Natural killer cell (primary cell): ENCODE data around the gene KSR1. TPM values are rescaled to one million over a fixed set of nuclear protein-coding genes. Genes with fewer than 3 reads are reported as not detected.
"Not testable (repeated sequence)": the region's sequence is repeated elsewhere in the genome, so short reads cannot be mapped to it uniquely, and the experiment has no call there.

Experiments used
- ATAC-seq, 3 donors: fragments of 150-1000 bp in 2 of 3; fragments of 200-7000 bp in 1 of 3; cut with Tn5 transposase; 1 replicate in 1 of 3; 2 replicates in 2 of 3; pipeline ENCODE4 v1.10.0; 2021; ENCODE audit warnings: mild to moderate bottlenecking in 2 of 3, moderate library complexity in 2 of 3
- DNase-seq, 2 donors: peaks; one replicate each; pipeline versions ENCODE4 v3.0.0 to v3.0.0-alpha.2; 2013 to 2021; ENCODE audit warnings: mixed read lengths in 1 of 2
- H3K27ac ChIP-seq: one replicate; pipeline ENCODE4 v1.5.1; 2013; ENCODE audit warnings: mild to moderate bottlenecking, low read length
- H3K27me3 ChIP-seq: one replicate; pipeline ENCODE4 v1.6.1; 2013; ENCODE audit warnings: low read length; ENCODE audit not compliant: control insufficient read depth, insufficient read depth
- H3K36me3 ChIP-seq: one replicate; pipeline ENCODE4 v1.6.1; 2013; ENCODE audit warnings: low read length; ENCODE audit not compliant: control insufficient read depth, insufficient read depth
- H3K4me1 ChIP-seq: one replicate; pipeline ENCODE4 v1.6.1; 2013; ENCODE audit warnings: low read length; ENCODE audit not compliant: control insufficient read depth, insufficient read depth
- H3K4me3 ChIP-seq: one replicate; pipeline ENCODE4 v1.5.1; 2013; ENCODE audit warnings: low read length
- H3K9me3 ChIP-seq: one replicate; pipeline ENCODE4 v1.6.1; 2013; ENCODE audit warnings: low read length; ENCODE audit not compliant: control insufficient read depth, insufficient read depth
- H3K27ac Mint-ChIP-seq, 2 donors: one replicate each; pipeline ENCODE4 v1.8.0; 2022; ENCODE audit warnings: mild to moderate bottlenecking in 2 of 2, mixed read lengths in 2 of 2, moderate library complexity in 1 of 2
- H3K27me3 Mint-ChIP-seq, 2 donors: one replicate each; pipeline ENCODE4 v1.8.0; 2022; ENCODE audit warnings: low read depth in 2 of 2, mixed read lengths in 2 of 2
- H3K36me3 Mint-ChIP-seq: one replicate; pipeline ENCODE4 v1.8.0; 2022; ENCODE audit warnings: mixed read lengths
- H3K4me1 Mint-ChIP-seq, 2 donors: one replicate each; pipeline ENCODE4 v1.8.0; 2022; ENCODE audit warnings: mixed read lengths in 2 of 2
- H3K4me3 Mint-ChIP-seq: one replicate; pipeline ENCODE4 v1.8.0; 2022; ENCODE audit warnings: mild to moderate bottlenecking, moderate library complexity, mixed read lengths
- H3K9me3 Mint-ChIP-seq, 2 donors: one replicate each; pipeline ENCODE4 v1.8.0; 2022; ENCODE audit warnings: mixed read lengths in 2 of 2
- CTCF ChIP-seq: fragments of 200-600 bp; IDR thresholded peaks from one replicate; pipeline ENCODE4 v1.8.0; 2022; ENCODE audit warnings: antibody characterized with exemption
- WGBS: methylation state at CpG from one replicate; pipeline ENCODE4 v1.1.7; 2013; ENCODE audit warnings: missing lambda C conversion rate; ENCODE audit not compliant: insufficient coverage; 5-methylcytosine and 5-hydroxymethylcytosine counted together
- intact Hi-C: fragments of 100-400 bp; cut with micrococcal nuclease; formaldehyde crosslinking; loops from one replicate; pipeline ENCODE4 v1.14.2; 2022
- total RNA-seq, 4 donors: library from RNA; stranded (reverse); fragments of 120-200 nt in 1 of 4; gene quantifications; one replicate each; pipeline versions ENCODE4 v1.2.3 to v1.2.4, GENCODE V29; 2013 to 2022

The KSR1 gene
- total RNA-seq, 3 donors from 2014 or later (not counting 1 experiment from before 2014, with no cell fraction given) = 46.4 to 63.1 (median 59.2) TPM

DNA sequence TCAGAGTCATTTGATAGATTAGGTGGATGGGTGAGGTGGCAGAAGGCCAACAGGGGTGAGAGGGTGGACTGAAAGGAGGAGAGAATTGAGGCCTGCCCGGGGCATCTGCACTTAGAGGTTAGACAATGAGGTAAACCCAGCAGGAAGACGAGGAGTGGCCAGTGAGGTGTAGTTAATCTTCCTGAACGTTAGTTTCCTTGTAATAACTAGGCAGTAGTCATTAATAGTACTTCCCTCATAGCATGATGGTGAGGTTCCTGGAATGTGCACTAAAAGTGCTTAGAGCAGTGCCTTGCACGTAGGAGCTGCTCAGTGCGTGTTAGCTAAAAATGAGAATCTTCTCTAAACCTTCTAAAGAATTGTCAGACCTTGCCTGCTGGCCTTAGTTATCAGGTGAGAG, 13.5 kb upstream of the KSR1 start:
- Mint-ChIP-seq H3K36me3 (no peaks in the 10 kb centered on the region), H3K27ac (no peak overlapping the region), H3K27me3 (no peaks in the 10 kb centered on the region), H3K4me1 (no peaks in the 10 kb centered on the region), H3K4me3 (no peak overlapping the region), H3K9me3 (no peaks in the 10 kb centered on the region)
- H3K4me1 ChIP-seq = no peaks in the 10 kb centered on the region
- no peaks in the 10 kb centered on the region for H3K36me3 ChIP-seq
- H3K27ac ChIP-seq = no peak overlapping the region
- H3K9me3 ChIP-seq = no peaks in the 10 kb centered on the region
- 58% methylated on average over 5 of the region's 5 CpGs for WGBS
- TF ChIP-seq CTCF = no peak
- DNase-seq = no peak
- H3K27me3 ChIP-seq = no peaks in the 10 kb centered on the region
- no peak for ATAC-seq
- no peak overlapping the region for H3K4me3 ChIP-seq
- intact Hi-C loops = no loop called here

DNA sequence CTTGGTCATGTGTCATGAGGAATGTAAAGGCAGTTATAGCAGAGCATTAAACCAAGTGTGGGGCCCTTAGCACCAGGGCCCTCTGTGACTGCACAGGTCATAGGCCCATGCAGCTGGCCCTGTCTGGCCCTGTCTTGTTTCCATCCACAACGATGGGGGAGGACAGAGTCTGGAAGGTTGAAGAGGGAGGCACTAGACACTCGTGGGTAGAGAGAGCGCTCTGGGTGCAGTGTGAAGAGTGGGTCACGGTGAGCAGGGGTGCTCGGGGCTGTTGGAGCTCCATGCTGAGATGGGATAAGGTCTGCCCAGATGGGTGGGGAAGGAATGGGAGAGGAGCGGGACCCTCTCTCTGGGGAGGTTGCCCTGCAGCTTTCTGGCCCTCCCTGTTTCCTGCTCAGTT, 12.8 kb upstream of the KSR1 start:
- Histone ChIP-seq H3K36me3 (no peaks in the 10 kb centered on the region), H3K4me3 (no peak overlapping the region), H3K27ac (no peak overlapping the region), H3K4me1 (no peaks in the 10 kb centered on the region), H3K9me3 (no peaks in the 10 kb centered on the region), H3K27me3 (no peaks in the 10 kb centered on the region)
- Mint-ChIP-seq H3K27ac (no peak overlapping the region), H3K9me3 (no peaks in the 10 kb centered on the region), H3K4me1 (no peaks in the 10 kb centered on the region), H3K4me3 (no peak overlapping the region), H3K36me3 (no peaks in the 10 kb centered on the region), H3K27me3 (no peaks in the 10 kb centered on the region)
- ATAC-seq = no peak
- intact Hi-C loops = no loop called here
- 90% methylated on average over 6 of the region's 6 CpGs for WGBS
- no peak for TF ChIP-seq CTCF
- DNase-seq = no peak

GRCh38 chr17:27445971-27446370, 10.3 kb upstream of the KSR1 start:
- Mint-ChIP-seq H3K9me3 (no peaks in the 10 kb centered on the region), H3K4me1 (no peaks in the 10 kb centered on the region), H3K27ac (no peak overlapping the region), H3K4me3 (no peak overlapping the region), H3K27me3 (peaks cover 0 to 3% of the 10 kb centered on the region in 2 donors), H3K36me3 (no peaks in the 10 kb centered on the region)
- H3K9me3 ChIP-seq = no peaks in the 10 kb centered on the region
- 99% methylated on average over 6 of the region's 8 CpGs for whole genome bisulfite sequencing
- no peaks in the 10 kb centered on the region for H3K4me1 ChIP-seq
- intact Hi-C loops = no loop called here
- H3K27me3 ChIP-seq = no peaks in the 10 kb centered on the region
- H3K4me3 ChIP-seq = no peak overlapping the region
- no peak overlapping the region for H3K27ac ChIP-seq
- H3K36me3 ChIP-seq = no peaks in the 10 kb centered on the region
- no peak for DNase-seq
- no peak for ATAC-seq
- TF ChIP-seq CTCF = no peak

- H3K27me3 ChIP-seq = no peaks in the 10 kb centered on the region
- no peaks in the 10 kb centered on the region for H3K36me3 ChIP-seq
- intact Hi-C loops = no loop called here
- Mint-ChIP-seq H3K4me1 (no peaks in the 10 kb centered on the region), H3K36me3 (no peaks in the 10 kb centered on the region), H3K9me3 (no peaks in the 10 kb centered on the region), H3K27me3 (peaks cover 0 to 3% of the 10 kb centered on the region in 2 donors), H3K4me3 (no peak overlapping the region), H3K27ac (no peak overlapping the region)
- no peaks in the 10 kb centered on the region for H3K4me1 ChIP-seq
- DNase-seq (no peak), ATAC-seq (no peak)
- 92% methylated on average over 3 of the region's 6 CpGs for whole genome bisulfite sequencing
- TF ChIP-seq CTCF = no peak
- H3K9me3 ChIP-seq = no peaks in the 10 kb centered on the region
- H3K4me3 ChIP-seq = no peak overlapping the region
- H3K27ac ChIP-seq = no peak overlapping the region
Measured at GRCh38 chr17:27446569-27447301, 9.5 kb upstream of the KSR1 start.

DNA sequence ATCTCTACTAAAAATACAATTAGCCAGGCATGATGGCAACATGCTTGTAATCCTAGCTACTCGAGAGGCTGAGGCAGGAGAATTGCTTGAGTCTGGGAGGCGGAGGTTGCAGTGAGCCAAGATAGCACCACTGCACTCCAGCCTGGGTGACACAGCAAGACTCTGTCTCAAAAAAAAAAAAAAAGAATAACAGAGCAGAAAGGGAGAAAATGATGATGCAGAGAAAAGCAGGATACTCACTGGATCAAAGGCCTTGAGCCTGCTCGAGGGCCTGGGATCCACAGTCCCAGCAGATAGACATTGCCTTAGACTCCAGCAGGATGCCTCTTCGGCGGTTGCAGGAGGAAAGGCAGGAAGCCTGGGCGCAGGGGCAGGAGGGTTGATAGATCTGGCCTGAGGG, 7.7 kb upstream of the KSR1 start:
- H3K4me1 ChIP-seq, H3K4me1 Mint-ChIP-seq, intact Hi-C loops, ATAC-seq, H3K9me3 ChIP-seq, H3K36me3 ChIP-seq, H3K4me3 ChIP-seq, H3K9me3 Mint-ChIP-seq, H3K36me3 Mint-ChIP-seq, H3K27ac Mint-ChIP-seq, H3K27ac ChIP-seq, H3K27me3 ChIP-seq, H3K4me3 Mint-ChIP-seq, DNase-seq, H3K27me3 Mint-ChIP-seq: not testable (repeated sequence)
- WGBS = 93% methylated on average over 6 of the region's 6 CpGs
